RKO (cell line): Measurements from ENCODE around the gene CRIP1.

Source experiments
- DNase-seq: peaks from one replicate; pipeline ENCODE4 v3.0.0-alpha.2; 2016; ENCODE audit warnings: low spot score

Gene CRIP1

DNA sequence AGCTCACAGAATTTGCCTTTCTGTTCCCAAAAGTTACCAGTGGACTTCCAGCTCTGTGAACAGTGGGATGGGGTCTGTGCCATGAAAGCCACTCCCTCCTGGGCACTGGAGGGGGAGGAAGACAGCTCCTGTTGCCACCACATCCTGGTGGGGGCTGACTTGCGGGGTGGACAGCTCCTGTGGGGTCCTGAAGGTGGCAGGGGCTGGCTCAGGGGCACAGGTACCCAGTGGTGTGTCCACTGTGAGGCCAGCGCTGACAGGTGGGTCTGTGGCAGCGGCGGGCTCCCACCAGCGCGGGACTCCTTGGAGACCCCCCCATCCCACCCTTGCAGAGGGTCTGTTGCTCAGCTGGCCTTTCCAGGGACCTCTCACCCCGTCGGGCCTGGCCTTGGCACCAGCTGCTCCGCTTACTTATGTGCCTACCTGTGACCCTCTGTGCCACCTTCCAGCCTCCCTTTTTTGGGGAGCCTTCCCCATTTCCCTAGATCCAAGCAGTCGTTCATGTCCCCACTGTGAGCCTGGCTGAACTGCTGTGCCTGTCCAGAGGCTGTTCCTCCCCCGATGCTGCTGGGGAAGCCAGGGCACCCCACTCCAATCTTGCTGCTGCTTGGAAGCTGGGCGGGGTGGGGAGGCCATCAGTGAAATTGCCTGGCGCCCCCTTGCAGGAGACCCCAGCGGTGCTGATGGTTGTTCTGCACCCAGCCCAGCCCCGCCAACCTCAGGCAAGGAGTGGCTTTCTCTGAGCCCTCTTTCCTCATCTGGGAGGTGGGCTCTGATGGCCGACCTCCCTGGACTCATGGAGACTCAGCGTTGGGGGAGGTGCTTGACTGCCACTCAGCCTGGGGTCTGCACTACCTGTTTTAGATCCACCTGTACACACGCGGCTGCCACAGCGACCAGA is 6.5 kb downstream of the CRIP1 start:
- DNase-seq, result no peak

DNA sequence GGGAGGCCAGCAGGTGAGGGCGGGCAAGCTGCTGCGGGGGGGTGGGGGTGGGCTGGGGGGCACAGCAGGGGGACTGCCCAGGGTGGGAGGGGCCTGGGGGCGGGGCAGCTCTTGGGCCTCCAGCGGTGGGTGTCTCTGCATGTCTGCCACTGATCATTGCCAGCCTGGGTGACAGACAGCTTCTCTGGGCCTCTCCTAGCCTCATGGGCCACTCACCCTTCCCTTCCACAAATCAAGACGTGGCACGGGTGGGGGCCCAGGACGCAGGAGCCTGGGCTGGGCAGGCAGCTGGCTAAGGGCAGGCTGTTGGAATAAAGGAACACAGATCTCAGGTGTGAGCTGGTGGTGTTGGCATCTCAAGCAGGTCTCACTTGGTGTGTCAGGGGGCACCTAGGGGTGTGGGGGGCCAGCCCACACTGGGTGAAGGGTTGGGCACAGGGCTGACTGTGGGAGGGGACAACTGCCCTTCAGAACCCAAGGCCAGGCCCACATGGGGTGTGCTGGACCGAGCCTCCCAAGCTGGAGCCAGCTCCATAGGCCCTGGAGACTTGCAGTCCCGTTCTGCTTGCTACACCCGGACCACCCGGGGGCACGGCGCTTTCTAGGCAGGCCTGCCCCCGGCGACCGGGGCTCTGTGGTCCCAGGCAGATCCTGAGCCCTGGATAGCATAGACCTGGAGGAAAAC is 7.4 kb downstream of the CRIP1 start:
- DNase-seq, result no peak

DNA sequence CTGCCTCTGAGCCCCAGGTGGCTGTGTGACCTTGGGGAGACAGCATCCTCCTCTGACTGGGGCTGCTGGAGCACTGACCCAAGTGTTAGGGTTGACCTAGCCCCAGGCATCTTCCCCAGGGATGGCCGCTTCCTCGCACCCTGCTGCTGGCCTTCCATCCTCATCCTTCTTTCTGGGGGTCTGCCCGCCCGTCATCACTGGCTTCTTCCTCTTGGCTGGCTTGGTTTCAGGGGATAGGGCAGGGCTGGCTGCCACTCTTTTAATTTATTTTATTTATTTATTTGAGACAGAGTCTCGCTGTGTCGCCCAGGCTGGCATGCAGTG is 7.9 kb downstream of the CRIP1 start:
- no peak for DNase-seq

DNA sequence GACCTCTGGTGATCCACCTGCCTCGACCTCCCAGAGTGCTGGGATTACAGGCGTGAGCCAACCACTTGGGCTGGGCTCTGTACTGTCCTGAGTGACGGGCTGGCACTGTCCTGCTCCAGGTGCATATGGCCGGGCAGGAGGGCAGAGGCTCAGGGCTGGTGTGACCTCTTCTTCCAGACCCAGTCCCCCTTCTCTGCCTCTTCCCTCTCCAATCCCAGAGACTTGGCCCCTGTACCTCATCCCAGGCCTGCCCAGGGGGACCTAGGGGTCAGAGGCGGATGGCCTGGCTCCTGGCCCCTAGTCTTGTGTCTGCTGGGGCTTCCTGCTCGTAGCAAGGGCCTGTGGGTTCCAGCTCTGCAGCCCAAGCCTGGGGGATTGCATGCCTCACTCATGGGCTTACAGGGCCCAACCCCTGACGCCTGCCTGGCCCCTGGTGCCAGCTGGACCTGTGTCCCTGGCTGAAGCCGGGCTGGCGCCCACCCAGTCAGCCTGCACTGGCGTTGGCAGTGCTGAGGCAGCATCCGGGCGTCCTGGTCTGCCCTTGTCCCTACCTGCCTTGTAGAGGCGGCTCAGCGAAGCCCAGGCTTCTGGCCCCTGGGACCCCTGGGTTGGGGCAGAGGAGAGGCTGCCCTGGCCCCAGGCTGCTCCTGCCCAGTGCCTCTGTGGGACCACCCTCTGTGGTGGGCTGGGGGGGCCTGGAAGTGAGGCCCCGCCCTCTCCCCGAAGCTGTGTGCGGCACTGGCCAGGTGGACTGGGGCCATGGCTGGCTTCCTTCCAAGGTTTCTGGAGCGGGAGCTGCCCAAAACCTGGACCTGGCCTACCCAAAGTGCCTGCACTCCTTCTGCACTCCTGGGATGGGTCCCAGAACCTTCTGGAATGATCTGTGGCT is 8.7 kb downstream of the CRIP1 start:
- DNase-seq, result no peak

DNA sequence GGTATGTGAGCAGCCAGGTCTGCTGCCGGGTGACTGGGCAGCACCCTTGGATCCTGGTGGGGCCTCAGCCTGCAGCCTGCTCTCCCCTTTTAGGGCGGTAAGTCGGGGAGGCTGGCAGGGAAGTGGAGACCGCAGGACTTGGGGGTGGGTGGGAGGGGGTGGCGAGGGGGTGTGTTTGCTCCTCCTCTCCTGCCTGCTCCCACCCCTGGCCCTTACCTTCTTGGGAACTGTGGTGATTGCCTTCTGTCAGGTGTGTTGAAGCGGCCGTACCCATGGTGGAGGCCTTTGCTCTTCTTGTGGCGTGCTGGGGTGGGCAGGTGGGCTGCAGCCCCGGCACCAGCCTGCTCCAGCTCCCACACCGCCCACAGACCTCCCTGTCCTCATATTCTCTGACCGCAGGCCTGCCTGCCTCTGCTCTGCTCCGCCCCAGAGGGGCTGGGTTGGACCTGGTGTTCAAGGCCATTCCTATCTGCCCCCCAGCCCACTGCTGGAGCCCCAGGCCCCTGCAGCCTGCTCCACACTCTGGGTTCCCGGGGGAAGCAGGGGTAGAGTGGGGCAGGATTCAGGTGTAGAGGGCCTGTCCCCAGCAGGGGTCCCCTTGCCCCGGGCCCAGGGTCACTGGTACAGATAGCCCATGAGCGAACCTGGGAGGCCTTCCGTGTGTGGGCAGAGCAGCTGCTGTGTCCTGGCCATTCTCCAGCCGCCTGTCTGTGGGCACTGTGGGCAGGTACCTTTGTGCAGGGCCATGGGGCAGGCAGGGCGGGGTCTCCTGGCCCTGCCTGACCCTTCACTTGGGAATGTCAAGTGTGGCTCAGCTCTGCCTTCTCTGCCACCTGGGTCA is 9.5 kb downstream of the CRIP1 start:
- DNase-seq, result no peak

DNA sequence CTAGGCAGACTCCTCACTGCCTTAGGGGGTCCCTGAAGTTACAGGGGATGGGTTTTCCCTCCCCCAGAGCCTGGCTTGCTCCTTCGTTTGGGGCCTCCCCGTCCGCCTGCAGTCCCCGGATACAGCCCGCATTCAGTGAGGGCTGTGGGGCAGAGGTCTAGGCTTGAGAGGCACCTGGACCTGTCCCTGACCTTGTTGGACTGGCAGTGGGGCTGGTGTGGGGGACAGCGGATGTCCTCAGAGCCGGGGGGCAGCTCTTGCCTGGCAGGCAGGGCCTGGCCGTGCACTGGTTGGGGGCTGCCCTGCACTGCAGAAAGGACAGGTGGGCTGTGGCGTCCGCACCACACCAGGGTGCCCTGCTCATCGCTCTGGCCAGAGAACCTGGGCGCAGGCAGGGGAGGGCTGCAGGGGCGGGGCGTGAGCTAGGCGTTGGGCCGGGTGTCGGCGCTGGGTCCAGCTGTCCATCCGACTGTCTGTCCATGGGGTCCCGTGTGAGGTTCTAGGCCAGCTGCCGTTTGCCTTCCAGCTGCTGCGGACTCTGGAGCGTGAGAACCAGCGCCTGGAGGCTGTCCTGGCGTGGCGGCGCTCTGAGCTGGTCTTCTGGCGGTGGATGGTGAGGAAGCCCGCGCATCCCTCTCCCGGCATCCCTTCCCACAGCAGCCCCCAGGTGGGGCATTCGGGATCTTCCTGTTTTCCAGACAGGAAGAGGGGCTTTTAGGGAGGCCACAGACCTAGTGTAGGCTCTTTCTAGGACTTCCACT is 10.3 kb downstream of the CRIP1 start:
- no peak for DNase-seq

DNA sequence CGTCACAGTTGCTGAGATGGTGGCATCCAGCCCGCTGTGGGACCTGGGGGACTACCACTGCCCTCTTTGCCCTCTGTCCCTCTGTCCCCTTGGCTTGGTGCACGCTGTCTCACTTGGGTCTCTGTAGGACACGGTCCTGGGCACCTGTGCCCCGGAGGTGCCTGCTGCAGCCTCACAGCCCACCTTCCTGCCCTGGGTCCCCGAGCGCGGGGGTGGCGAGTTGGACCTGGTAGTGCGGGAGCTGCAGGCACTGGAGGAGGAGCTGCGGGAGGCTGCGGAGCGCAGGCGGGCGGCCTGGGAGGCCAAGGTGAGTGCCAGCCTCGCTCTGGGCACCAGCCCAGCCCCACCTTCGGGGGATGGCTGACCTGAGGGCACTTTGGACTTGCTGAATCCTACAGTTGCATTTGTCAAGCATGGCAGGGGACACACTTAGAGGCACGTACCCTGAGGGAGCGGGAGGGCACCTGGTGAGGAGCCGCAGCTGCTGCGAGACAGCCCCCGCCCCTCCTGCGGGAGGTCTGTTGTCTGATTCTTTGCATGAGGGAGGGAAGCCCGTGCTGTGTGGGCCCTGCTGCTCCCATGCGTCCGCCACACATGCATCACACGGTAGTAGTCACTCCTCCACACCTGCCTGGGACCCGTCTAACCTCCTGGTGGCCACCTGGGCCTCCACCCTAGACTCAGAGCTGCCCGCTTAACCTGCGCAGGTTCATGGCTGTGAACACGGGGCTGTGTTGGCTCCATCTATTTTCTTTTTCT is 11.2 kb downstream of the CRIP1 start:
- DNase-seq, result no peak

DNA sequence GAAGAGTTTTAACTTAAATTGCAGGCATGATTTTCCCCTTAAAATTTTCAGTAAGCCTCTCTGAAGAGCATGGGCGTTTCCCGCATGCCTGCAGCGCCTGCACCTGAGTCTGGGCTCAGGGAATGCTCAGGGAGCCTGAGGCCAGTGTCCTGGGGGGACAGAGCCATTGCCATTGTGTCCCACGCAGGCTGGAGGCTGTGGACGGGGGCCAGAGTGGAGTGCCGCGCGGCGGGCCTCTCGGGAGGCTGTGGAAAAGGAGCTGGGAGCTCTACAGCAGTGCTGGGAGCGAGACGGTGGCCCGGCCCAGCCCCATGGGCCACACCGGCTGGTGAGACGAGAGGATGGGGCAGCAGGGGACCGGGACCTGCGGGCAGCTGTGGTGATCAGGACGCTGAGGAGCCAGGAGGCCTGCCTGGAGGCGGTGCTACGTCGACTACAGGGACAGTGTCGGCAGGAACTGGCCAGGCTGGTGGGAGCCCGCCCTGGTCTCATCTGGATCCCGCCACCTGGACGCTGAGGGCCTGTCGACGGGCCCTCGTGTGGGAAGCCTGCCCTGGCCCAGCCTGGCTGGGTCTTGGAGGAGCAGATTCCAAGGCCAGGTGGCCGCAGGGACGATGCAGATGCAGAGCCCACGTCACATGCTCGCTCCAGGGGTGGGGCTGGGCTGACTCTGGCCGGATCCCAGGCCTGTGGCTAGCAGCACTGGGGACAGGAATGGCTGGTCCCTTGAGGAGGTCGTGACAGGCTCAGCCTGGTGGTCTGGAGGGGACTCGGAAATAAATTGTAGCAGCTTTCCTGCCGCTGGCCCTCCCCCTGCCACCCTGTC is 12.0 kb downstream of the CRIP1 start:
- DNase-seq, result no peak

DNA sequence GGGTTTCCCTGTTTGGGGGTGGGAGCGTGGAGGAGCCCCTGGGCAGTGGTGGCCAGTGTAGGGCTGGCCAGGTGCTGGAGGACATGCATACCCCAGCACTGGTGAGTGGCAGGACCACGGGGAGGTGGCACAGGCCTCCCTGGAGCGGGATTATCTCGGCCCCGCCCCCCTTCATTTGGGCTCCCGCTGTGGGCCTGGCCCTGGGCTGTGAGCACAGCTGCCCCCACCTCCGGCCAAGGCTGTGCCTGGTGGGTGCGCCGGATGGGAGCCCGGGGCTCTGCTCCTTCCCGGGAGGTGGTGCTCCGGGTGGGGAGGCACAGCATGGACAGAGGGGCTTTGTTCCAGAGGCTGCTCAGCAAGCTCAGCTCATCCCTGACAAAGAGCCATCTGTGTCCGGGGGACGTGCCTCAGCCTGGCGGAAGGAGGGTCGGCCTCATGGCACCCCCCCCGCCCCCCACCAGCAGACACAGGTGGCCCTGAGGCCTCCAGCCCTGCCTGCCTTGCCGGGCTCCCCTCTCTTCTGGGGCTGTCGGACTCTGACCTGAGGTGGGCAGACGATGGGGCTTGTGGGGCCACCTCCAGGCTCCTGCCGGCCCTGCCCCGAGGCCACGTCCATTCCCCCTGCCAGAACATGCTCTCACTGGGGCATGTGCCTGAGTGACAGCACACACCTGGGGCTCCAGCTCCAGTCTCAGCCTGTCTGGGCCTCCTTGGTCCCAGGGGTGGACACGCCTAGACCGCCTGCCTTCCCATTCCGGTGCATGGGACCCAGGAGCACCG is 12.8 kb downstream of the CRIP1 start:
- DNase-seq, result no peak

DNA sequence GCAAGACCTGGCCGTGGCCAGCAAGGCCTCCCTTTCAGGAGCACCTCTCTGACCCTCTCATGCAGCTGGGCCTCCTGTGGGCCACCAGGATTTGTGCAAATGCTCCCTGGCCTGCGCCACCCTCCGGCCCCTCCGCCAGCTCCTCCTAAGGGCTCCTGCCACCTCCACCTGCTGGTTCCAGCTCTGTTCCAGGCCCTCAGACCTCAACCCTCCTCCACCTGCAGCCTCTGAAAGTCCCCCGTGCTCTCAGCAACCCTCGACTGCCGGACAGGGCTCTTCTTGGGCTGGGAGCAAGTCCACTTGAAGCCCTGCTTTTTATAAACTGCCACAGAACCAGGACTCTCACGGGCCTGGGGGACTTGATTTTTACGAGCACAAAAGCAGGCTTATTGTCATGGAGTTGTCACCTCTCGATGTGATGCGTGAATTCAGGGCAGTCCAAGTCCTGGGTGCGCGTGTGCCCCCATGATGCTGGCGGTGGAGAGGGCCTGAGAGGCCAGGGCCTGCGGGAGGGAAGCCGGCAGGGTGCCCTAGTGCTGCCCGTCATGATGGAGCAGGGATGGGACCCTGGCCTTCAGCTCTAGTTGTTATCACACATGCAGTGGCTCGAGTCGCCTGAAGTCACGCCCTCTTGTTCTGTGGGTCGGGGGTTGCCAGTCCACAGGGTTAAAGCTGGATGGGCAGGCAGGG is 13.5 kb downstream of the CRIP1 start:
- DNase-seq, result no peak

DNA sequence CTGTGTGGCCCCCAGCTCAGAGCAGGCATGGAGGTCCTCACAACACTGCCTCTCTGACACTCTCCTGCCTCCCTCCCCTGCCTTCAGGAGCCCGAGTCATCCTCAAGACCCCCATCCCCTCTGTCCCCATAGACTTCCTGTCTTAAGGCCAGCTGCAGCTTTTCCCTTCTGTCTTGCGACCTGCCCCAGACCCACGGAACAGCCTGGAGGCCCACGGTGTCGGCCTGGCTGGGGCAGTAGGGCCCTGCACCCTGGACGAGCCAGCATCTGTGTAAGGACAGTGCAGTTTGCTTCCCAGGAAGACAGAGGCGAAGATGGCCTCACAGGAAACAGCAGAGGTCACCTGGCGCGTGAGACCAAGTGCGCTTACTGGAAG is 14.0 kb downstream of the CRIP1 start:
- DNase-seq, result no peak

DNA sequence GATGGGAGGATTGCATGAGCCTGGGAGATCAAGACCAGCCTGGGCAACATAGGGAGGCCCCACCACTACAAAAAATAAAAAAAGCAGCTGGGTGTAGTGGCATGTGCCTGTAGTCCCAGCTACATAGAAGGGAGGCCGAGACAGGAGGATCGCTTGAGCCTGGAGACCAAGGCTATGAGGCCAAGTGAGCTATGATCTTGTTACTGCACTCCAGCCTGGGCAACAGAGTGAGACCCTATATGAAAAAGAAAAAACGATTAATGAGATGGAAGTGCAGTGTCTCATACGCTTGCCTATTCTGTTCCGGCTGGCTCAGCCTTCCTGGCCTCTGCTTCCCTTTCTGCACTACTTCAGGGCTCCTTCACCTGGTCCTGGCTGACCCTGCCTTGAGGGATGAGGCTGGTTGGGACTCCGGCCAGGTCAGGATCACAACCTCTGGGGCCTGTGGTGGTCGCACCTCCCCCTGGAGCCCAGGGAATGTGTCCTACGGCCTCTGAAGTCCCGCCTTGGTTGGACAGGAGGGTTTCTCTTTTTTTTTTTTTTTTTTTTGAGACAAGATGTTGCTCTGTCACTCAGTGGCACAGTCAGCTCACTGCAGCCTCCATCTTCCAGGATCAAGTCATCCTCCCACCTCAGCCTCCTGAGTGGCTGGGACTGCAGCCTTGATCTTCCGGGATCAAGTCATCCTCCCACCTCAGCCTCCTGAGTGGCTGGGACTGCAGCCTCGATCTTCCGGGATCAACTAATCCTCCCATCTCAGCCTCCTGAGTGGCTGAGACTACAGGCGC is 15.0 kb downstream of the CRIP1 start:
- DNase-seq, result no peak

DNA sequence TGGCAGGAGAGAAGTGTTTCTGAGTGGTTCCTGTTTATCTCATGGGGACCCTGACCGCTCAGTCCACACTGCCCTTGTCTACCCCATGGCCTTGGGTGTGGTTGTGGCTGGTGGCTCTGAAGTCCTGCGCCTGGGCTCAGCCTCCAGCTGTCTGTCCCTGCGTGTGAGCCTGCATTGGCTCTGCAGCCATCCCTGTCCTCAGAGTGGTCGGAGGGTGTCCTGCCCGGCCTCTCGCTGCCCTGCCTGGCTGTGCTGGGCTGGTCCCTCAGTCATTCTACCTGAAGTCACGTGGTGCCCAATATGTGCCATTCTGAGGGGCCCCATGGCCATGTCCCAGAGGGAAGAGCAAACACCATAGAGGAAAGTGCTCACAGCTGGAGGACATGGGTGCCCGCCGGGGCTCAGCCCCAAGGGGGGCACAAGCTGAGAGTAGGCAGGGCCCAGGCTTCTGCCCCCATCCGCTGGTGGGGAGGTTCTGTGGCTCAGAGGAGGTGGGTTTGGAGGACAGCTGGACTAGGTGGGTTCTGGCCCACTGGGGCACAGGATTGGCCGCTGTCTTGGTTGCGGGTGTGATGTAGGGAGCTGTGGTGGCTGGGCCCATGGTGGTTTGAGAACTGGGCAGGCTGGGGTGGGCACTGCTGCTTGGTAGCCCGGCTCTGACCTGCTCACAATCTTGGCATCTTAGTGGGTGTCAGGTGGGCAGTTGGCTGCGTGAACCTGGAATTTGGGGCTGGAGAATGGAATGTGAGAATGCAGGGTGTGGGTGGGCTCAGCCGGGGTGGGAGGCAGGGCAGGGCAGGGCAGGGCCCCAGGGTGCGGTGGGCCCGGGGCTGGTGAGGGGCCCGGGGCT is 16.0 kb downstream of the CRIP1 start:
- no peak for DNase-seq

DNA sequence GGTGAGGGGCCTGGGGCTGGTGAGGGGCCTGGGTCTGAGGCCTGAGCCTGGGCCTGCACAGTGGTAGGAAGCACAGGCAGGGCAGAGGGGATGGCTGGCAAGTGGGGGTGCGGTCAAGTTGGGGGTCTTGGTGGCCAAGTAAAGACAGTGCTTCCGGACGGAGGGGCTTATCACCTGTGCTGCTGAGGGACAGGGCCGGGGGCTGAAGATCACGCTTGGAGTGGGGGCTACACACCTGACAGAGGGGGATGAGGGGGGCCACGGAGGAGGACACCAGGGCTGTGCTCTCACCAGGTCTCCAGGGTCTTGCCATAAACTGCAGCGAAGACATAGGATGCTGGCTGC is 16.6 kb downstream of the CRIP1 start:
- DNase-seq, result no peak

DNA sequence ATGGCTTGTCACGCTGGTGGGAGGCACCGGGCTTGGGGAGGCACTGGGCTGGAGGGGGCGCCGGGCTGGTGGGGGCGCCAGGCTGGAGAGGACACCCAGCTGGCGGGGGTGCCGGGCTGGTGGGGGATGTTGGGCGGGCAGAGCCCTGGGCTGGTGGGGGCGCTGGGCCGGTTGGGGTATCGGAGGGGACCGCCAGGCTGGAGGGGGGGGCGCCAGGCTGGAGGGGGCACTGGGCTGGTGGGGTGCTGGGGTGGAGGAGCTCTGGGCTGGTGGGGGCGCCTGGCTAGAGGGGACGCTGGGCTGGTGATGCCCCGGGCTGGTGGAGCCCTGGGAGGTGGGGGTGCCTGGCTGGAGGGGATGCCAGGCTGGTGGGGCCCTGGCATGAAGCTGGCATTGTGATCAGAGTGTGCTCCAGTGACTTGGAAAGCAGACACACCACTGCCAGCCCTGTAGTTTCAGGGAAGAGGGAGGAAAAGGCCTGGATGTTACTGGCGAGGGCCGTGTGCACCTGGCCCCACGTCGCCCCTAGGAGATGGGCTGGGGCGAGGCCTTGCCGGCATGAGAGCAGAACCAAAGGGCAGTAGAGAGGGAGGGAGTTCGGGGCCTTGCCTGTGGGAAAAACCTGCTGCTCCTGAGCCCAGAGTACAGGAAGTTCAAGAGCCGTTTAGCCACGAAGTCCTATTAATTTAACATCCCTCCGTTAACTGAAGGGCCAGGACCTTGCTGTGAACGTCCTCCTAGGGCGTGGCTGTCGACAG is 17.4 kb downstream of the CRIP1 start:
- no peak for DNase-seq

DNA sequence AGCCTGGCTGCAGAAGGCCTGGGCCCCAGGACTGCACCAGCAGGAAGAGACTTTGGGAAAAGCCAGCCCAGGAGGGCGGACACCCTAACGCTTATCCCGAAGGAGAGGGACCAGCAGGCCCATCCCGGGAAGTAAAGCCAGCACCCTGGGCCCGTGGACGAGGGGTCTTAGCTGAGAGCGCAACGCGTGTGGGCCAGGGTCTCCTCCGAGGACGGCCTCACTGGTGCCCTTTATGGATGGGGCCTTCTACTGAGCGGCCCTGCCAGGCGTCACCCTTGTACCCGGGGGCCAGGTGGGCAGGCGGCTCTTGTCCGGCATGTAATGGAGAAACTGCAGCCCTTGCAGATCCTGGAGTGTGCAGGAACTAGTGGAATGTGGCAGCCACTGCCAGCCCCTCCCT is 18.4 kb downstream of the CRIP1 start:
- no peak for DNase-seq
